Neural crest cell (in vitro differentiated cells): Measurements from ENCODE around the gene MYLK2. TPM values are rescaled to one million over a fixed set of nuclear protein-coding genes. Genes with fewer than 3 reads are reported as not detected.

Source experiments
- DNase-seq: peaks from one replicate; pipeline ENCODE4 v3.0.0; 2021; ENCODE audit warnings: low read depth, mixed read lengths, low spot score
- H3K27ac Mint-ChIP-seq: one replicate; pipeline ENCODE4 v1.8.0; 2021; ENCODE audit warnings: mild to moderate bottlenecking, mixed read lengths; ENCODE audit not compliant: unreplicated experiment
- H3K27me3 Mint-ChIP-seq: 2 replicates; pipeline ENCODE4 v1.8.0; 2021; ENCODE audit warnings: low read depth, mild to moderate bottlenecking, mixed read lengths
- H3K36me3 Mint-ChIP-seq: 2 replicates; pipeline ENCODE4 v1.8.0; 2021; ENCODE audit warnings: low read depth, mild to moderate bottlenecking, mixed read lengths
- H3K4me1 Mint-ChIP-seq: 2 replicates; pipeline ENCODE4 v1.8.0; 2021; ENCODE audit warnings: mixed read lengths
- H3K4me3 Mint-ChIP-seq: one replicate; pipeline ENCODE4 v1.8.0; 2021; ENCODE audit warnings: mild to moderate bottlenecking, mixed read lengths
- H3K9me3 Mint-ChIP-seq: 2 replicates; pipeline ENCODE4 v1.8.0; 2021; ENCODE audit warnings: mixed read lengths
- CTCF ChIP-seq: fragments of 200-600 bp; sonication (generic); conservative IDR thresholded peaks from 2 replicates; pipeline ENCODE4 v1.5.0; 2021; ENCODE audit warnings: antibody characterized with exemption, mild to moderate bottlenecking
- total RNA-seq: library from RNA; stranded (reverse); gene quantifications from 2 replicates; pipeline ENCODE4 v1.2.1, GENCODE V29; 2021

The MYLK2 gene
- total RNA-seq, 1 donor from 2014 or later = 1.6 TPM

- Mint-ChIP-seq H3K4me3 (no peak overlapping the region), H3K4me1 (peaks cover 22% of the 10 kb centered on the region), H3K36me3 (no peaks in the 10 kb centered on the region), H3K27ac (no peak overlapping the region), H3K9me3 (no peaks in the 10 kb centered on the region), H3K27me3 (no peaks in the 10 kb centered on the region)
- TF ChIP-seq CTCF = no peak
- DNase-seq = no peak
Measured at GRCh38 chr20:31841928-31842327, 22.8 kb downstream of the MYLK2 start.

GRCh38 chr20:31842471-31843157 is 23.5 kb downstream of the MYLK2 start:
- no peaks in the 10 kb centered on the region for H3K27me3 Mint-ChIP-seq
- H3K4me1 Mint-ChIP-seq = peaks cover 22% of the 10 kb centered on the region
- no peak for DNase-seq
- no peak for TF ChIP-seq CTCF
- no peaks in the 10 kb centered on the region for H3K9me3 Mint-ChIP-seq
- H3K36me3 Mint-ChIP-seq = no peaks in the 10 kb centered on the region
- H3K27ac Mint-ChIP-seq = peak overlapping the region; percentile 78
- H3K4me3 Mint-ChIP-seq = no peak overlapping the region

- H3K27ac Mint-ChIP-seq = no peak overlapping the region
- no peak overlapping the region for H3K4me3 Mint-ChIP-seq
- DNase-seq = no peak
- H3K9me3 Mint-ChIP-seq = no peaks in the 10 kb centered on the region
- H3K27me3 Mint-ChIP-seq = no peaks in the 10 kb centered on the region
- TF ChIP-seq CTCF = no peak
- H3K4me1 Mint-ChIP-seq = peaks cover 22% of the 10 kb centered on the region
- H3K36me3 Mint-ChIP-seq = no peaks in the 10 kb centered on the region
Measured at GRCh38 chr20:31843288-31843687, 24.1 kb downstream of the MYLK2 start.

GRCh38 chr20:31843881-31844280 is 24.7 kb downstream of the MYLK2 start:
- H3K4me3 Mint-ChIP-seq = no peak overlapping the region

GRCh38 chr20:31844737-31845299 is 25.7 kb downstream of the MYLK2 start:
- no peaks in the 10 kb centered on the region for H3K36me3 Mint-ChIP-seq
- H3K4me1 Mint-ChIP-seq = peaks cover 22% of the 10 kb centered on the region
- peaks cover 8% of the 10 kb centered on the region for H3K27me3 Mint-ChIP-seq
- TF ChIP-seq CTCF = no peak
- no peak for DNase-seq
- H3K27ac Mint-ChIP-seq = no peak overlapping the region
- no peak overlapping the region for H3K4me3 Mint-ChIP-seq
- no peaks in the 10 kb centered on the region for H3K9me3 Mint-ChIP-seq

More at GRCh38 chr20:31843881-31844280, 24.7 kb downstream of the MYLK2 start:
- no peak for TF ChIP-seq CTCF
- Mint-ChIP-seq H3K27ac (peak overlapping the region; percentile 78), H3K4me1 (peaks cover 22% of the 10 kb centered on the region), H3K36me3 (no peaks in the 10 kb centered on the region), H3K9me3 (no peaks in the 10 kb centered on the region), H3K27me3 (peaks cover 3% of the 10 kb centered on the region)
- no peak for DNase-seq
